ENCODE data around the gene OCA2. TPM values are rescaled to one million over a fixed set of nuclear protein-coding genes. Genes with fewer than 3 reads are reported as not detected.

Gene OCA2
- polyA plus RNA-seq, 3 donors, result not detected

- Mint-ChIP-seq H3K27ac (peak overlapping the region in 1 of 7 donors; percentile 17), H3K27me3 (ENCODE audit: low read depth in 3 of 3) (peaks cover 0 to 2% (median 0%) of the 10 kb centered on the region in 3 donors), H3K4me3 (no peak overlapping the region), H3K9me3 (peaks cover 17 to 54% (median 28%) of the 10 kb centered on the region in 7 donors), H3K4me1 (no peaks in the 10 kb centered on the region), H3K36me3 (no peaks in the 10 kb centered on the region)
- WGBS (ENCODE audit: insufficient coverage), result 70% methylated on average over 13 of the region's 17 CpGs
- no peak overlapping the region for H3K4me2 ChIP-seq (replicated peaks; ENCODE audit: extremely low read depth, low read length, poor library complexity, severe bottlenecking)
- intact Hi-C loops (cut with micrococcal nuclease), result no loop called here
- H3K36me3 ChIP-seq (replicated peaks in 1 of 2; ENCODE audit: control insufficient read depth in 1 of 2, insufficient read depth in 2 of 2, low read length in 2 of 2), result no peaks in the 10 kb centered on the region
- H3K4me1 ChIP-seq (ENCODE audit: control insufficient read depth in 1 of 2, insufficient read depth in 2 of 2, low read length in 2 of 2), result no peaks in the 10 kb centered on the region
- H3K27ac ChIP-seq (ENCODE audit: low read depth in 1 of 2, low read length in 2 of 2), result no peak overlapping the region
- TF ChIP-seq, protein P1, sequence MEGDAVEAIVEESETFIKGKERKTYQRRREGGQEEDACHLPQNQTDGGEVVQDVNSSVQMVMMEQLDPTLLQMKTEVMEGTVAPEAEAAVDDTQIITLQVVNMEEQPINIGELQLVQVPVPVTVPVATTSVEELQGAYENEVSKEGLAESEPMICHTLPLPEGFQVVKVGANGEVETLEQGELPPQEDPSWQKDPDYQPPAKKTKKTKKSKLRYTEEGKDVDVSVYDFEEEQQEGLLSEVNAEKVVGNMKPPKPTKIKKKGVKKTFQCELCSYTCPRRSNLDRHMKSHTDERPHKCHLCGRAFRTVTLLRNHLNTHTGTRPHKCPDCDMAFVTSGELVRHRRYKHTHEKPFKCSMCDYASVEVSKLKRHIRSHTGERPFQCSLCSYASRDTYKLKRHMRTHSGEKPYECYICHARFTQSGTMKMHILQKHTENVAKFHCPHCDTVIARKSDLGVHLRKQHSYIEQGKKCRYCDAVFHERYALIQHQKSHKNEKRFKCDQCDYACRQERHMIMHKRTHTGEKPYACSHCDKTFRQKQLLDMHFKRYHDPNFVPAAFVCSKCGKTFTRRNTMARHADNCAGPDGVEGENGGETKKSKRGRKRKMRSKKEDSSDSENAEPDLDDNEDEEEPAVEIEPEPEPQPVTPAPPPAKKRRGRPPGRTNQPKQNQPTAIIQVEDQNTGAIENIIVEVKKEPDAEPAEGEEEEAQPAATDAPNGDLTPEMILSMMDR (IDR thresholded peaks at IDR 0.05), result no peak
- no peak for DNase-seq
- H3K27me3 ChIP-seq (ENCODE audit: control insufficient read depth in 2 of 2, insufficient read depth in 2 of 2, low read length in 2 of 2), result no peaks in the 10 kb centered on the region
- no peak overlapping the region for H3K4me3 ChIP-seq (replicated peaks in 1 of 3; ENCODE audit: low read depth in 2 of 3, low read length in 3 of 3)
- no peaks in the 10 kb centered on the region for H4K20me1 ChIP-seq (ENCODE audit: insufficient read depth, low read length)
- H3K9ac ChIP-seq (ENCODE audit: insufficient read depth, low read length, poor library complexity, severe bottlenecking), result no peak overlapping the region
- peaks cover 35 to 50% of the 10 kb centered on the region in 2 donors for H3K9me3 ChIP-seq (replicated peaks in 1 of 2; ENCODE audit: control insufficient read depth in 1 of 2, insufficient read depth in 1 of 2, low read length in 2 of 2)
- H3K79me2 ChIP-seq (ENCODE audit: insufficient read depth, low read length), result no peaks in the 10 kb centered on the region
- no peak overlapping the region for H2AFZ ChIP-seq (ENCODE audit: insufficient read depth, low read depth, low read length, poor library complexity, severe bottlenecking)
Measured at GRCh38 chr15:27796405-27797320, 302.5 kb downstream of the OCA2 start.

- H3K4me2 ChIP-seq (replicated peaks; ENCODE audit: extremely low read depth, low read length, poor library complexity, severe bottlenecking), result no peak overlapping the region
- H2AFZ ChIP-seq (ENCODE audit: insufficient read depth, low read depth, low read length, poor library complexity, severe bottlenecking), result no peak overlapping the region
- peaks cover 29 to 43% of the 10 kb centered on the region in 2 donors for H3K9me3 ChIP-seq (replicated peaks in 1 of 2; ENCODE audit: control insufficient read depth in 1 of 2, insufficient read depth in 1 of 2, low read length in 2 of 2)
- intact Hi-C loops (cut with micrococcal nuclease), result no loop called here
- no peak overlapping the region for H3K4me3 ChIP-seq (replicated peaks in 1 of 3; ENCODE audit: low read depth in 2 of 3, low read length in 3 of 3)
- TF ChIP-seq, protein P1 (IDR thresholded peaks at IDR 0.05), result no peak
- no peak for DNase-seq
- H3K36me3 ChIP-seq (replicated peaks in 1 of 2; ENCODE audit: control insufficient read depth in 1 of 2, insufficient read depth in 2 of 2, low read length in 2 of 2), result no peaks in the 10 kb centered on the region
- no peak overlapping the region for H3K4me3 Mint-ChIP-seq
- 81% methylated on average over 8 of the region's 10 CpGs for WGBS (ENCODE audit: insufficient coverage)
- no peaks in the 10 kb centered on the region for H3K79me2 ChIP-seq (ENCODE audit: insufficient read depth, low read length)
- H4K20me1 ChIP-seq (ENCODE audit: insufficient read depth, low read length), result no peaks in the 10 kb centered on the region
- peaks cover 14 to 48% (median 20%) of the 10 kb centered on the region in 7 donors for H3K9me3 Mint-ChIP-seq
- no peak overlapping the region for H3K27ac ChIP-seq (ENCODE audit: low read depth in 1 of 2, low read length in 2 of 2)
- H3K36me3 Mint-ChIP-seq, result no peaks in the 10 kb centered on the region
- H3K27ac Mint-ChIP-seq, result peak overlapping the region in 1 of 7 donors; percentile 22
- peaks cover 0 to under 1% (median 0%) of the 10 kb centered on the region in 3 donors for H3K27me3 Mint-ChIP-seq (ENCODE audit: low read depth in 3 of 3)
- no peaks in the 10 kb centered on the region for H3K27me3 ChIP-seq (ENCODE audit: control insufficient read depth in 2 of 2, insufficient read depth in 2 of 2, low read length in 2 of 2)
- no peaks in the 10 kb centered on the region for H3K4me1 Mint-ChIP-seq
- H3K9ac ChIP-seq (ENCODE audit: insufficient read depth, low read length, poor library complexity, severe bottlenecking), result no peak overlapping the region
- H3K4me1 ChIP-seq (ENCODE audit: control insufficient read depth in 1 of 2, insufficient read depth in 2 of 2, low read length in 2 of 2), result no peaks in the 10 kb centered on the region
Measured at GRCh38 chr15:27792756-27793264, 306.3 kb downstream of the OCA2 start.
